Measurements from ENCODE around the gene DBN1. TPM values are rescaled to one million over a fixed set of nuclear protein-coding genes. Genes with fewer than 3 reads are reported as not detected.

Gene DBN1
- total RNA-seq, 1 donor from 2014 or later: 371 TPM

- Histone ChIP-seq H3K4me3 (ENCODE audit: insufficient read depth, low read depth, low read length) (no peak overlapping the region), H2AFZ (ENCODE audit: low read depth, low read length) (no peak overlapping the region), H3K36me3 (ENCODE audit: insufficient read depth, low read length) (no peaks in the 10 kb centered on the region), H3K4me2 (ENCODE audit: low read length) (no peak overlapping the region), H3K4me1 (ENCODE audit: insufficient read depth, low read length) (peaks cover 14% of the 10 kb centered on the region), H3K27me3 (ENCODE audit: insufficient read depth, low read length) (no peaks in the 10 kb centered on the region), H3K9ac (ENCODE audit: low read length) (no peak overlapping the region), H3K27ac (ENCODE audit: low read depth, low read length) (no peak overlapping the region), H3K9me3 (ENCODE audit: insufficient read depth, low read depth, low read length) (no peaks in the 10 kb centered on the region), H3K79me2 (ENCODE audit: insufficient read depth, low read length) (no peaks in the 10 kb centered on the region), H4K20me1 (ENCODE audit: insufficient read depth, low read length) (peaks cover 3% of the 10 kb centered on the region)
- Mint-ChIP-seq H3K4me1 (ENCODE audit: low read depth, unreplicated experiment) (peaks cover 24% of the 10 kb centered on the region), H3K36me3 (ENCODE audit: low read depth, unreplicated experiment) (peaks cover 16% of the 10 kb centered on the region), H3K9me3 (ENCODE audit: unreplicated experiment) (no peaks in the 10 kb centered on the region), H3K27me3 (ENCODE audit: low read depth, unreplicated experiment) (no peaks in the 10 kb centered on the region), H3K27ac (ENCODE audit: unreplicated experiment) (no peak overlapping the region), H3K4me3 (ENCODE audit: unreplicated experiment) (no peak overlapping the region)
- TF ChIP-seq EZH2 (IDR thresholded peaks at IDR 0.05; ENCODE audit: insufficient read depth, low read length) (no peak), CTCF (IDR thresholded peaks at IDR 0.05; ENCODE audit: insufficient read depth, low read depth, low read length) (no peak)
- DNase-seq (ENCODE audit: low read depth) (no peak), FAIRE-seq (no peak)
These were observed 30.9 kb upstream of the DBN1 start for GRCh38 chr5:177504086-177505056.

DNA sequence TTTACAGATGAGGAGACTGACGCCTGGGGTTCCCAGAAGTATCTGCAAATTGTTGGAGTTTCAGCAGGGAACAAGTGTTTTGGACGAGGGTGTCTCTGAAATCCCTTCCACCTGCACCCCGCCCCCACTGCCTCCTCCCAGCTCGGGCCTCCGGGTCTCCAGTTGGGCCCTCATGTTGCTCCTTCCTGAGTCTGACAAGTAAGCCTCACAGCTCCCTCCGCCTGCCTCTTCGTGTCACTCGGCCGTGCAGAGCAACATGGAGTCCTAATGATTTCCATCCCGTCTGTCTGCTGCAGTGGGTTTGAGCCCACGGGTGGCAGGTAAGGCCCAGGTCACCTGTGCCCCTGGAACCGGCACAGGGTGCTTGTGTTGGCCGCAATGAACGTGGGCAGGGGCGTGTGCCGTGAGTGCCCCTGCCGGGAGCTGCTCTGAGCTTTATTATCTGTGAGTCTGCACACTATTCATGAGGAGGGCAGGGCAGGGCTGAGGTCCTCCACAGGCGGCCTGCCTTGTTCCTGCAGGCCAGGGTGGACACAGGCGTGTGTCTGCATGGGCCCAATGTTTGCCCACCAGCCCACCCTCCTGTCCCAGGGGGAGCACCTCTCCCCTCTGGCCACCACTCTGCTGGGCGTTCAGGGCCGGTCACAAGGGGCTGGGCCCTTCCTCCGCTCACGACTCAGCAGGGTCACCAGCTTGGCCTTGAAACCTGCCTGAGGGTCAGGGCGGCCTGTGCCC lies 30.1 kb upstream of the DBN1 start:
- Mint-ChIP-seq H3K27ac (ENCODE audit: unreplicated experiment) (no peak overlapping the region), H3K27me3 (ENCODE audit: low read depth, unreplicated experiment) (no peaks in the 10 kb centered on the region)

GRCh38 chr5:177502886-177503285 lies 29.5 kb upstream of the DBN1 start:
- H3K4me3 Mint-ChIP-seq (ENCODE audit: unreplicated experiment): no peak overlapping the region
- TF ChIP-seq EZH2 (IDR thresholded peaks at IDR 0.05; ENCODE audit: insufficient read depth, low read length) (no peak), CTCF (IDR thresholded peaks at IDR 0.05; ENCODE audit: insufficient read depth, low read depth, low read length) (no peak)
- no peak overlapping the region for H3K27ac Mint-ChIP-seq (ENCODE audit: unreplicated experiment)

More for the DNA sequence above, 30.1 kb upstream of the DBN1 start:
- TF ChIP-seq EZH2 (IDR thresholded peaks at IDR 0.05; ENCODE audit: insufficient read depth, low read length): no peak
- Histone ChIP-seq H3K79me2 (ENCODE audit: insufficient read depth, low read length) (no peaks in the 10 kb centered on the region), H4K20me1 (ENCODE audit: insufficient read depth, low read length) (no peaks in the 10 kb centered on the region), H3K4me2 (ENCODE audit: low read length) (no peak overlapping the region), H2AFZ (ENCODE audit: low read depth, low read length) (no peak overlapping the region), H3K4me3 (ENCODE audit: insufficient read depth, low read depth, low read length) (no peak overlapping the region), H3K36me3 (ENCODE audit: insufficient read depth, low read length) (no peaks in the 10 kb centered on the region), H3K27me3 (ENCODE audit: insufficient read depth, low read length) (no peaks in the 10 kb centered on the region), H3K27ac (ENCODE audit: low read depth, low read length) (no peak overlapping the region), H3K9ac (ENCODE audit: low read length) (no peak overlapping the region), H3K9me3 (ENCODE audit: insufficient read depth, low read depth, low read length) (no peaks in the 10 kb centered on the region), H3K4me1 (ENCODE audit: insufficient read depth, low read length) (peaks cover 16% of the 10 kb centered on the region)
- no peak for FAIRE-seq
- peaks cover 16% of the 10 kb centered on the region for H3K36me3 Mint-ChIP-seq (ENCODE audit: low read depth, unreplicated experiment)
- no peak overlapping the region for H3K4me3 Mint-ChIP-seq (ENCODE audit: unreplicated experiment)
- DNase-seq (ENCODE audit: low read depth): no peak
- no peaks in the 10 kb centered on the region for H3K9me3 Mint-ChIP-seq (ENCODE audit: unreplicated experiment)
- H3K4me1 Mint-ChIP-seq (ENCODE audit: low read depth, unreplicated experiment): peaks cover 28% of the 10 kb centered on the region

More at GRCh38 chr5:177502886-177503285, 29.5 kb upstream of the DBN1 start:
- no peaks in the 10 kb centered on the region for H4K20me1 ChIP-seq (ENCODE audit: insufficient read depth, low read length)
- H3K9me3 ChIP-seq (ENCODE audit: insufficient read depth, low read depth, low read length): no peaks in the 10 kb centered on the region
- no peaks in the 10 kb centered on the region for H3K36me3 ChIP-seq (ENCODE audit: insufficient read depth, low read length)
- H3K4me1 Mint-ChIP-seq (ENCODE audit: low read depth, unreplicated experiment): peaks cover 32% of the 10 kb centered on the region
- peaks cover 16% of the 10 kb centered on the region for H3K36me3 Mint-ChIP-seq (ENCODE audit: low read depth, unreplicated experiment)
- H3K9me3 Mint-ChIP-seq (ENCODE audit: unreplicated experiment): no peaks in the 10 kb centered on the region
- DNase-seq (ENCODE audit: low read depth) (no peak), FAIRE-seq (no peak)
- H3K9ac ChIP-seq (ENCODE audit: low read length): no peak overlapping the region
- no peak overlapping the region for H3K27ac ChIP-seq (ENCODE audit: low read depth, low read length)
- H3K4me2 ChIP-seq (ENCODE audit: low read length): no peak overlapping the region
- H3K27me3 Mint-ChIP-seq (ENCODE audit: low read depth, unreplicated experiment): no peaks in the 10 kb centered on the region
- no peak overlapping the region for H3K4me3 ChIP-seq (ENCODE audit: insufficient read depth, low read depth, low read length)
- peaks cover 4% of the 10 kb centered on the region for H3K79me2 ChIP-seq (ENCODE audit: insufficient read depth, low read length)
- no peak overlapping the region for H2AFZ ChIP-seq (ENCODE audit: low read depth, low read length)
- no peaks in the 10 kb centered on the region for H3K27me3 ChIP-seq (ENCODE audit: insufficient read depth, low read length)
- H3K4me1 ChIP-seq (ENCODE audit: insufficient read depth, low read length): peaks cover 22% of the 10 kb centered on the region

Data from astrocyte (in vitro differentiated cells and primary cell).